HCT116 (cell line): ENCODE measurements around the gene UTP20. TPM values are rescaled to one million over a fixed set of nuclear protein-coding genes. Genes with fewer than 3 reads are reported as not detected.

ENCODE experiments used
- ATAC-seq: fragments of 200-7000 bp; cut with Tn5 transposase; 2 replicates; pipeline ENCODE4 v1.9.1; 2020; ENCODE audit warnings: mild to moderate bottlenecking, moderate library complexity
- BruUV-seq: library from RNA; stranded (reverse); fragments of 400-500 nt; replicated peaks from 2 replicates; lab custom pipeline; 2021; lab: Mats Ljungman, UMichigan
- CTCF ChIA-PET: fragments of 300-600 bp; sonication (Branson Sonifier 250); formaldehyde crosslinking; loops from one replicate; lab custom pipeline; 2021; ENCODE audit warnings: antibody characterized with exemption; lab: Charles Lee
- POLR2A ChIA-PET: fragments of 300-600, 350-600 bp; sonication (Branson Sonifier 250); formaldehyde crosslinking; loops from one replicate; lab custom pipeline; 2021; ENCODE audit warnings: antibody characterized with exemption; lab: Charles Lee
- RAD21 ChIA-PET, 2 experiments: fragments of 300-600 bp; sonication (Branson Sonifier 250); formaldehyde crosslinking; loops; one replicate each; lab custom pipeline; 2023; ENCODE audit warnings: low total read pairs in 2 of 2; ENCODE audit not compliant: uncharacterized antibody in 2 of 2, unreplicated experiment in 2 of 2, low non-redundant PET in 1 of 2; lab: Charles Lee
- DNase-seq: peaks from one replicate; pipeline ENCODE4 v3.0.0-alpha.2; 2010; ENCODE audit warnings: low read depth, low spot score
- H2AFZ ChIP-seq: fragments of 200-600 bp; shearing (Covaris generic), sonication (generic); 2 replicates; pipeline ENCODE4 v1.6.1; 2017; ENCODE audit warnings: low read depth, mixed run types, mixed read lengths, antibody characterized with exemption, low read length; ENCODE audit not compliant: poor library complexity, severe bottlenecking
- H3K27ac ChIP-seq: 2 replicates; pipeline ENCODE4 v1.5.1; 2012; ENCODE audit warnings: low read depth, low read length
- H3K27me3 ChIP-seq: fragments of 200-600 bp; sonication (generic); 2 replicates; pipeline ENCODE4 v1.6.1; 2016; ENCODE audit warnings: mixed run types, low read length, mixed read lengths; ENCODE audit not compliant: insufficient read depth
- H3K36me3 ChIP-seq, 2 experiments: fragments of 200-500 bp in 1 of 2; fragments of 200-600 bp in 1 of 2; sonication (Bioruptor generic) in 1 of 2; sonication (generic) in 1 of 2; 2 replicates each; pipeline versions ENCODE4 v1.5.1 to v1.6.1; 2014 to 2016; ENCODE audit warnings: low read length in 2 of 2, inconsistent platforms in 1 of 2, mixed read lengths in 1 of 2, mixed run types in 1 of 2; ENCODE audit not compliant: insufficient read depth in 2 of 2, control insufficient read depth in 1 of 2
- H3K4me1 ChIP-seq, 2 experiments: fragments of 200-600 bp in 1 of 2; sonication (generic) in 1 of 2; 2 replicates each; pipeline versions ENCODE4 v1.5.1 to v1.6.1; 2012 to 2017; ENCODE audit warnings: low read length in 2 of 2, inconsistent platforms in 1 of 2, mild to moderate bottlenecking in 1 of 2, mixed read lengths in 1 of 2, mixed run types in 1 of 2, moderate library complexity in 1 of 2; ENCODE audit not compliant: insufficient read depth in 2 of 2, control insufficient read depth in 1 of 2
- H3K4me2 ChIP-seq: fragments of 200-600 bp; sonication (generic); 2 replicates; pipeline ENCODE4 v1.6.1; 2017; ENCODE audit warnings: mixed run types, low read length, mixed read lengths
- H3K4me3 ChIP-seq, 2 experiments: fragments of 200-600 bp in 1 of 2; sonication (generic) in 1 of 2; replicated peaks in 1 of 2; 2 replicates each; pipeline ENCODE4 v1.5.1; 2011 to 2016; ENCODE audit warnings: low read length in 2 of 2, control low read depth in 1 of 2, low read depth in 1 of 2, mild to moderate bottlenecking in 1 of 2, mixed read lengths in 1 of 2, mixed run types in 1 of 2
- H3K79me2 ChIP-seq: fragments of 200-600 bp; sonication (generic); 2 replicates; pipeline ENCODE4 v1.6.1; 2017; ENCODE audit warnings: mild to moderate bottlenecking, mixed run types, low read length, moderate library complexity, mixed read lengths; ENCODE audit not compliant: insufficient read depth
- H3K9ac ChIP-seq: fragments of 200-600 bp; sonication (generic); 2 replicates; pipeline ENCODE4 v1.6.1; 2016; ENCODE audit warnings: low read length, mixed read lengths
- H3K9me2 ChIP-seq: fragments of 200-600 bp; sonication (generic), shearing (Covaris generic); 2 replicates; pipeline ENCODE4 v1.6.1; 2017; ENCODE audit warnings: mixed run types, mild to moderate bottlenecking, moderate library complexity; ENCODE audit not compliant: insufficient read depth
- H3K9me3 ChIP-seq, 2 experiments: fragments of 200-500 bp in 1 of 2; fragments of 200-600 bp in 1 of 2; sonication (Bioruptor generic) in 1 of 2; sonication (generic) in 1 of 2; 2 replicates each; pipeline ENCODE4 v1.6.1; 2014 to 2017; ENCODE audit warnings: low read length in 2 of 2, mixed read lengths in 2 of 2, inconsistent platforms in 1 of 2, low read depth in 1 of 2, mild to moderate bottlenecking in 1 of 2, mixed run types in 1 of 2, moderate library complexity in 1 of 2; ENCODE audit not compliant: control insufficient read depth in 1 of 2, insufficient read depth in 1 of 2
- H4K20me1 ChIP-seq: fragments of 200-600 bp; sonication (generic), shearing (Covaris generic); 2 replicates; pipeline ENCODE4 v1.6.1; 2017; ENCODE audit warnings: mixed run types, mild to moderate bottlenecking, moderate library complexity; ENCODE audit not compliant: insufficient read depth
- CBX3 ChIP-seq: IDR thresholded peaks from 2 replicates; pipeline ENCODE4 v1.6.1; 2012; ENCODE audit warnings: low read depth
- CEBPB ChIP-seq: IDR thresholded peaks from 2 replicates; pipeline ENCODE4 v1.6.1; 2012; ENCODE audit warnings: low read depth
- CTCF ChIP-seq, 3 experiments: fragments of 200-600 bp in 1 of 3; sonication (generic) in 1 of 3; IDR thresholded peaks in 2 of 3; conservative IDR thresholded peaks in 1 of 3; 2 replicates each; pipeline ENCODE4 v1.5.1; 2012 to 2017; ENCODE audit warnings: low read depth in 2 of 3, low read length in 2 of 3, antibody characterized with exemption in 1 of 3, borderline replicate concordance in 1 of 3, control low read depth in 1 of 3, mild to moderate bottlenecking in 1 of 3, mixed read lengths in 1 of 3, mixed run types in 1 of 3, moderate library complexity in 1 of 3; ENCODE audit not compliant: insufficient read depth in 1 of 3
- ELF1 ChIP-seq: IDR thresholded peaks from 2 replicates; pipeline ENCODE4 v1.6.1; 2012; ENCODE audit warnings: low read depth, borderline replicate concordance
- EZH2 ChIP-seq: fragments of 200-600 bp; sonication (generic); IDR thresholded peaks from 2 replicates; pipeline ENCODE4 v1.6.1; 2017; ENCODE audit warnings: antibody characterized with exemption, mixed run types
- FOSL1 ChIP-seq: IDR thresholded peaks from 2 replicates; pipeline ENCODE4 v1.6.1; 2012; ENCODE audit warnings: low read depth
- POLR2A ChIP-seq: IDR thresholded peaks from 2 replicates; pipeline ENCODE4 v1.7.0; 2011; ENCODE audit warnings: borderline replicate concordance; ENCODE audit not compliant: insufficient read depth, insufficient read length; ENCODE audit errors: extremely low read depth
- POLR2AphosphoS5 ChIP-seq: IDR thresholded peaks from 2 replicates; pipeline ENCODE4 v1.6.1; 2011; ENCODE audit warnings: mild to moderate bottlenecking, low read depth, low read length, moderate library complexity
- RAD21 ChIP-seq: IDR thresholded peaks from 2 replicates; pipeline ENCODE4 v1.6.1; 2012; ENCODE audit warnings: low read depth, mild to moderate bottlenecking
- REST ChIP-seq: IDR thresholded peaks from 2 replicates; pipeline ENCODE4 v1.6.1; 2012; ENCODE audit warnings: low read depth
- SIN3A ChIP-seq: IDR thresholded peaks from 2 replicates; pipeline ENCODE4 v1.6.1; 2012; ENCODE audit warnings: low read depth
- SP1 ChIP-seq: IDR thresholded peaks from 2 replicates; pipeline ENCODE4 v1.6.1; 2012; ENCODE audit warnings: low read depth
- TCF7L2 ChIP-seq: IDR thresholded peaks from 2 replicates; pipeline ENCODE4 v1.7.0; 2011; ENCODE audit warnings: borderline replicate concordance, inconsistent platforms; ENCODE audit not compliant: insufficient read depth, insufficient read length; ENCODE audit errors: extremely low read depth
- YY1 ChIP-seq: IDR thresholded peaks from 2 replicates; pipeline ENCODE4 v1.6.1; 2011; ENCODE audit warnings: low read length, low read depth, moderate library complexity, mild to moderate bottlenecking; ENCODE audit not compliant: insufficient replicate concordance; ENCODE audit errors: extremely low read depth
- ZNF274 ChIP-seq: fragments of 200-500 bp; sonication (Bioruptor generic); IDR thresholded peaks from 2 replicates; pipeline ENCODE4 v1.6.1; 2014; ENCODE audit warnings: mild to moderate bottlenecking, low read depth, low read length, inconsistent platforms
- intact Hi-C: fragments of 100-400 bp; cut with micrococcal nuclease; formaldehyde crosslinking; loops from 2 replicates; pipeline ENCODE4 v1.10.0; 2022
- total RNA-seq: library from RNA; stranded (reverse); gene quantifications from one replicate; pipeline ENCODE4 v1.2.1, GENCODE V29; 2021; ENCODE audit not compliant: unreplicated experiment
- TF ChIP-seq, protein P1 (sequence below): IDR thresholded peaks from 2 replicates; pipeline ENCODE4 v1.6.1; 2012
- TF ChIP-seq, protein P2 (sequence below): IDR thresholded peaks from 2 replicates; pipeline ENCODE4 v1.6.1; 2011; ENCODE audit warnings: mild to moderate bottlenecking, low read length, moderate library complexity; ENCODE audit not compliant: insufficient replicate concordance; ENCODE audit errors: extremely low read depth
- TF ChIP-seq, protein P3 (sequence below): IDR thresholded peaks from 2 replicates; pipeline ENCODE4 v1.6.1; 2012

Gene UTP20
- total RNA-seq, 1 experiment from 2014 or later = 19.3 TPM

DNA sequence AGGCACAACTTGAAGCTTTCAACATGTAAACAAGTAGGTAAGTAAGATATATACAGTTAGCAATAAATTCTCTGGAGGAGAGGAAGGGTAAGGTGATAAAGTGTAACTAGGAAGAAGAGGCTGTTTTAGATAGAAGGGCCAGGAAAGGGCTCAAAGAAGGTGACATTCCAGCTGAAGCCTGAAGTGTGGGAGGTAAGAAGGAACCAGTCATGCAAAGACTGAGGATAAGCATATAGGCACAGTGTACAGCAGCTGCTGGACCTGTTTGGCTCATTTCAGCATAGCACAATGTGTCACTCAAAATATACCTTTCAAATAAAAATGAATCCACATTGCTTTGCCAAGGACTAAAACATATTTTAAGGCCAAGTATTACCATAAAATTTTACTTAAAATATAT lies 156.2 kb downstream of the UTP20 start:
- BruUV-seq = no TSS peak
- intact Hi-C loops = no loop called here
- CTCF ChIA-PET = no interaction called here
- Histone ChIP-seq H3K27me3 (no peaks in the 10 kb centered on the region), H3K4me2 (no peak overlapping the region), H3K79me2 (no peaks in the 10 kb centered on the region), H3K36me3 (no peaks in the 10 kb centered on the region), H3K4me1 (no peaks in the 10 kb centered on the region), H4K20me1 (no peaks in the 10 kb centered on the region), H2AFZ (no peak overlapping the region), H3K4me3 (no peak overlapping the region), H3K9me2 (no peaks in the 10 kb centered on the region), H3K9me3 (no peaks in the 10 kb centered on the region), H3K27ac (no peak overlapping the region), H3K9ac (no peak overlapping the region)
- RAD21 ChIA-PET = no interaction called here
- DNase-seq (no peak), ATAC-seq (no peak)
- POLR2A ChIA-PET = no interaction called here
- TF ChIP-seq, protein P1, sequence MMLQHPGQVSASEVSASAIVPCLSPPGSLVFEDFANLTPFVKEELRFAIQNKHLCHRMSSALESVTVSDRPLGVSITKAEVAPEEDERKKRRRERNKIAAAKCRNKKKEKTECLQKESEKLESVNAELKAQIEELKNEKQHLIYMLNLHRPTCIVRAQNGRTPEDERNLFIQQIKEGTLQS = no peak
- TF ChIP-seq, protein P2, sequence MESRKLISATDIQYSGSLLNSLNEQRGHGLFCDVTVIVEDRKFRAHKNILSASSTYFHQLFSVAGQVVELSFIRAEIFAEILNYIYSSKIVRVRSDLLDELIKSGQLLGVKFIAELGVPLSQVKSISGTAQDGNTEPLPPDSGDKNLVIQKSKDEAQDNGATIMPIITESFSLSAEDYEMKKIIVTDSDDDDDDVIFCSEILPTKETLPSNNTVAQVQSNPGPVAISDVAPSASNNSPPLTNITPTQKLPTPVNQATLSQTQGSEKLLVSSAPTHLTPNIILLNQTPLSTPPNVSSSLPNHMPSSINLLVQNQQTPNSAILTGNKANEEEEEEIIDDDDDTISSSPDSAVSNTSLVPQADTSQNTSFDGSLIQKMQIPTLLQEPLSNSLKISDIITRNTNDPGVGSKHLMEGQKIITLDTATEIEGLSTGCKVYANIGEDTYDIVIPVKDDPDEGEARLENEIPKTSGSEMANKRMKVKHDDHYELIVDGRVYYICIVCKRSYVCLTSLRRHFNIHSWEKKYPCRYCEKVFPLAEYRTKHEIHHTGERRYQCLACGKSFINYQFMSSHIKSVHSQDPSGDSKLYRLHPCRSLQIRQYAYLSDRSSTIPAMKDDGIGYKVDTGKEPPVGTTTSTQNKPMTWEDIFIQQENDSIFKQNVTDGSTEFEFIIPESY = no peak
- TF ChIP-seq FOSL1 (no peak), ELF1 (no peak), ZNF274 (no peak), POLR2AphosphoS5 (no peak), SP1 (no peak), YY1 (no peak), RAD21 (no peak), POLR2A (no peak), CBX3 (no peak), CTCF (IDR thresholded peaks at IDR 0.05 in 2 of 3, conservative IDR thresholded peaks at IDR 0.05 in 1 of 3; ENCODE audit: borderline replicate concordance in 1 of 3, insufficient read depth in 1 of 3, low read depth in 2 of 3, low read length in 2 of 3) (no peak), REST (no peak), CEBPB (no peak), TCF7L2 (no peak), EZH2 (no peak), SIN3A (no peak)
- TF ChIP-seq, protein P3, sequence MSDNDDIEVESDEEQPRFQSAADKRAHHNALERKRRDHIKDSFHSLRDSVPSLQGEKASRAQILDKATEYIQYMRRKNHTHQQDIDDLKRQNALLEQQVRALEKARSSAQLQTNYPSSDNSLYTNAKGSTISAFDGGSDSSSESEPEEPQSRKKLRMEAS = no peak
